ENCODE data around the gene STXBP6.

GRCh38 chr14:24858684-24859083, 191.3 kb downstream of the STXBP6 start:
- TF ChIP-seq POLR2A (IDR thresholded peaks at IDR 0.05; ENCODE audit: low read length), result no peak
- no peak for TF ChIP-seq GATA1 (IDR thresholded peaks at IDR 0.05; ENCODE audit: low read depth, low read length)

Data from erythroblast (primary cell).